Stomach (tissue), 9 donors: Measurements from ENCODE around the gene KCNG2. TPM values are rescaled to one million over a fixed set of nuclear protein-coding genes. Genes with fewer than 3 reads are reported as not detected.
A peak's percentile ranks its signal among the peaks of the same experiment; 100 is the strongest.
"Not testable (repeated sequence)": the region's sequence is repeated elsewhere in the genome, so short reads cannot be mapped to it uniquely, and the experiment has no call there.

Source experiments
- DNase-seq, 2 donors: peaks; one replicate each; pipeline versions ENCODE4 v3.0.0 to v3.0.0-alpha.2; 2013 to 2019
- H3K27ac ChIP-seq, 5 donors: fragments of 200-600 bp in 4 of 5; sonication (generic) in 4 of 5; one replicate each; pipeline ENCODE4 v1.5.1; 2013 to 2019; ENCODE audit warnings: mild to moderate bottlenecking in 1 of 5, moderate library complexity in 1 of 5
- H3K27me3 ChIP-seq, 3 donors: fragments of 200-600 bp; sonication (generic); one replicate each; pipeline ENCODE4 v1.5.1; 2017 to 2019; ENCODE audit warnings: mixed run types in 1 of 3
- H3K36me3 ChIP-seq, 4 donors: fragments of 200-600 bp; sonication (generic); 1 replicate in 3 of 4; 2 replicates in 1 of 4; pipeline ENCODE4 v1.5.1; 2016 to 2019
- H3K4me1 ChIP-seq, 4 donors: fragments of 200-600 bp; sonication (generic); one replicate each; pipeline ENCODE4 v1.5.1; 2016 to 2019
- H3K4me3 ChIP-seq, 4 donors: fragments of 200-600 bp; sonication (generic) in 3 of 4; one replicate each; pipeline ENCODE4 v1.5.1; 2016 to 2019; ENCODE audit warnings: mild to moderate bottlenecking in 1 of 4
- H3K9me3 ChIP-seq, 4 donors: fragments of 200-600 bp; sonication (generic); one replicate each; pipeline ENCODE4 v1.5.1; 2016 to 2019
- CTCF ChIP-seq, 7 experiments: fragments of 450-650 bp in 4 of 7; fragments of 200-600 bp in 3 of 7; sonication (generic) in 3 of 7; IDR thresholded peaks; one replicate each; pipeline ENCODE4 v1.5.1; 2016 to 2019; ENCODE audit warnings: antibody characterized with exemption in 7 of 7, control low read depth in 2 of 7, mild to moderate bottlenecking in 1 of 7
- EP300 ChIP-seq: sonication (generic); formaldehyde crosslinking; IDR thresholded peaks from one replicate; pipeline ENCODE4 v1.6.1; 2017; ENCODE audit warnings: antibody characterized with exemption
- POLR2A ChIP-seq, 4 donors: fragments of 450-650 bp; IDR thresholded peaks; one replicate each; pipeline ENCODE4 v1.6.1; 2016; ENCODE audit warnings: antibody characterized with exemption in 4 of 4, control low read depth in 2 of 4, mild to moderate bottlenecking in 1 of 4, moderate library complexity in 1 of 4
- POLR2AphosphoS5 ChIP-seq, 3 donors: sonication (generic); formaldehyde crosslinking; IDR thresholded peaks; one replicate each; pipeline ENCODE4 v1.6.1; 2016; ENCODE audit warnings: antibody characterized with exemption in 3 of 3
- WGBS, 5 donors: extraction: QIAGEN DNeasy Blood & Tissue Kit in 3 of 5; methylation state at CpG; one replicate each; pipeline versions ENCODE4 v1.1.5 to v1.1.7; 2013 to 2018; 5-methylcytosine and 5-hydroxymethylcytosine counted together
- intact Hi-C: fragments of 100-400 bp; cut with DNase I; formaldehyde crosslinking; loops from one replicate; pipeline ENCODE4 v1.15.1; 2023; ENCODE audit warnings: low total_unique reads
- polyA plus RNA-seq, 3 donors: library from polyadenylated mRNA; stranded (reverse); fragments of 200-250 nt; gene quantifications; one replicate each; pipeline ENCODE4 v1.2.3, GENCODE V29; 2013
- total RNA-seq, 5 donors: library from RNA; depleted of rRNA; stranded (reverse); fragments of >200 nt; gene quantifications; one replicate each; pipeline versions ENCODE4 v1.1.0 to v1.2.3, GENCODE V29; 2014 to 2016
- donor health status: healthy with polysubstance abuse.
- donor health status: Bipolar disorder and iron deficiency.
- donor health status: healthy.

KCNG2 gene
- total and polyA plus RNA-seq, 8 donors = 0.08 to 2.3 (median 0.92) TPM; not detected in 5

GRCh38 chr18:79861687-79862086 lies 63.9 kb downstream of the KCNG2 start:
- intact Hi-C loops = no loop called here
- 77 to 83% (median 80%) methylated on average over 2 of the region's 2 CpGs for WGBS, 5 donors
- no peak overlapping the region for H3K27ac ChIP-seq

GRCh38 chr18:79862562-79862961 lies 64.8 kb downstream of the KCNG2 start:
- DNase-seq = no peak
- Histone ChIP-seq H3K9me3 (peaks cover 4 to 13% (median 11%) of the 10 kb centered on the region in 4 donors), H3K36me3 (no peaks in the 10 kb centered on the region), H3K4me1 (peaks cover 0 to under 1% (median 0%) of the 10 kb centered on the region in 4 donors), H3K4me3 (no peak overlapping the region), H3K27ac (no peak overlapping the region), H3K27me3 (peaks cover 0 to 35% (median 0%) of the 10 kb centered on the region in 3 donors)
- WGBS, 5 donors = 94 to 95% (median 94%) methylated on average over 15 of the region's 15 CpGs
- intact Hi-C loops = no loop called here
- TF ChIP-seq CTCF (IDR thresholded peaks at IDR 0.05) (no peak), POLR2AphosphoS5 (IDR thresholded peaks at IDR 0.05) (no peak), POLR2A (IDR thresholded peaks at IDR 0.05) (no peak), EP300 (no peak)

More at GRCh38 chr18:79861687-79862086, 63.9 kb downstream of the KCNG2 start:
- Histone ChIP-seq H3K27me3 (peaks cover 0 to 41% (median 0%) of the 10 kb centered on the region in 3 donors), H3K4me1 (peaks cover 0 to 9% (median 4%) of the 10 kb centered on the region in 4 donors), H3K4me3 (no peak overlapping the region), H3K9me3 (peaks cover 4 to 13% (median 11%) of the 10 kb centered on the region in 4 donors), H3K36me3 (no peaks in the 10 kb centered on the region)
- TF ChIP-seq CTCF (IDR thresholded peaks at IDR 0.05) = no peak
- no peak for TF ChIP-seq POLR2A (IDR thresholded peaks at IDR 0.05)
- no peak for TF ChIP-seq EP300
- no peak for TF ChIP-seq POLR2AphosphoS5 (IDR thresholded peaks at IDR 0.05)
- no peak for DNase-seq

DNA sequence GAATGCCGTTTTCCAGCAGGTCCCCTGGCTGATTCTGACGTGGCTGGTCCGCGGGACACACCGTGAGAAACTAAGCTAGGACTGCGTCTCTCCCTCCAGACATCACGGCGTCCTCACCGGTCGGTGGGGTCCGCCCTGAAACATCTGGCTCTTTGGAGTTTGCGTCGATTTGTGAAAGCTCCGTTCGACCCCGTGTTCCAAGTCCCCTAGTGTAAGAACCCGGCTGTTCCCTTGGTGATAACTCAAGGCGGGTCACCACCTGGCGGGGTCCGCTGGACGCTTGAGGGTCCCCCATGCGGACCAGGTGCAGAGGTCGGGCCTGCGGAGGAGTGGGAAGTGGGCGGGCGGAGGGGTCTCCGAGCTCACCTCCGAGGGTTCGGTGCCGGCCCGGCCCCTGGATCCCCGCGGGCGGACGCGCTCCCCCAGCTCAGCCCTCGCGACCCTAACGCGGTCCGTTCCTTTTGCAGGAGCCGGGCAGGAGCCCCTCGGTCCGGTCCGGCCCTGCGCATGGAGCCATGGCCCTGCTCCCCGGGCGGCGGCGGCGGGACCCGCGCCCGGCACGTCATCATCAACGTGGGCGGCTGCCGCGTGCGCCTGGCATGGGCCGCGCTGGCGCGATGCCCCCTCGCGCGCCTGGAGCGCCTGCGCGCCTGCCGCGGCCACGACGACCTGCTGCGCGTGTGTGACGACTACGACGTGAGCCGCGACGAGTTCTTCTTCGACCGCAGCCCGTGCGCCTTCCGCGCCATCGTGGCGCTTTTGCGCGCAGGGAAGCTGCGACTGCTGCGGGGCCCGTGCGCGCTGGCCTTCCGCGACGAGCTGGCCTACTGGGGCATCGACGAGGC lies 65.6 kb downstream of the KCNG2 start:
- Histone ChIP-seq H3K36me3 (no peaks in the 10 kb centered on the region), H3K27ac (no peak overlapping the region), H3K4me3 (no peak overlapping the region), H3K4me1 (no peaks in the 10 kb centered on the region), H3K9me3 (peaks cover 4 to 17% (median 12%) of the 10 kb centered on the region in 4 donors), H3K27me3 (peaks cover 0 to 33% (median 0%) of the 10 kb centered on the region in 3 donors)
- WGBS, 5 donors = 60 to 77% (median 69%) methylated on average over 34 to 102 of the region's 102 CpGs
- no peak for TF ChIP-seq CTCF (IDR thresholded peaks at IDR 0.05)
- TF ChIP-seq POLR2A (IDR thresholded peaks at IDR 0.05) = no peak
- TF ChIP-seq EP300 = no peak
- TF ChIP-seq POLR2AphosphoS5 (IDR thresholded peaks at IDR 0.05) = no peak
- intact Hi-C loops = no loop called here
- peak in 1 of 2 donors; percentile 24 for DNase-seq

GRCh38 chr18:79864006-79864725 lies 66.4 kb downstream of the KCNG2 start:
- H3K4me3 ChIP-seq = no peak overlapping the region
- peak in 1 of 2 donors; percentile 2 for DNase-seq
- intact Hi-C loops = no loop called here
- 72 to 84% (median 75%) methylated on average over 48 to 74 of the region's 74 CpGs for WGBS, 5 donors
- H3K27ac ChIP-seq = no peak overlapping the region
- peaks cover 4 to 20% (median 12%) of the 10 kb centered on the region in 4 donors for H3K9me3 ChIP-seq
- peaks cover 0 to 33% (median 0%) of the 10 kb centered on the region in 3 donors for H3K27me3 ChIP-seq
- H3K36me3 ChIP-seq = no peaks in the 10 kb centered on the region
- H3K4me1 ChIP-seq = no peaks in the 10 kb centered on the region
- TF ChIP-seq EP300 = no peak
- no peak for TF ChIP-seq POLR2AphosphoS5 (IDR thresholded peaks at IDR 0.05)
- TF ChIP-seq POLR2A (IDR thresholded peaks at IDR 0.05) = no peak
- TF ChIP-seq CTCF (IDR thresholded peaks at IDR 0.05) = no peak

GRCh38 chr18:79864955-79865354 lies 67.2 kb downstream of the KCNG2 start:
- H3K36me3 ChIP-seq, H3K4me1 ChIP-seq, H3K27ac ChIP-seq, H3K4me3 ChIP-seq, intact Hi-C loops: not testable (repeated sequence)
- peak in 1 of 2 donors; percentile 20 for DNase-seq
- Histone ChIP-seq H3K27me3 (peaks cover 0 to 33% (median 0%) of the 10 kb centered on the region in 3 donors), H3K9me3 (peaks cover 4 to 20% (median 12%) of the 10 kb centered on the region in 4 donors)
- WGBS, 5 donors = 81 to 96% (median 85%) methylated on average over 4 of the region's 4 CpGs

DNA sequence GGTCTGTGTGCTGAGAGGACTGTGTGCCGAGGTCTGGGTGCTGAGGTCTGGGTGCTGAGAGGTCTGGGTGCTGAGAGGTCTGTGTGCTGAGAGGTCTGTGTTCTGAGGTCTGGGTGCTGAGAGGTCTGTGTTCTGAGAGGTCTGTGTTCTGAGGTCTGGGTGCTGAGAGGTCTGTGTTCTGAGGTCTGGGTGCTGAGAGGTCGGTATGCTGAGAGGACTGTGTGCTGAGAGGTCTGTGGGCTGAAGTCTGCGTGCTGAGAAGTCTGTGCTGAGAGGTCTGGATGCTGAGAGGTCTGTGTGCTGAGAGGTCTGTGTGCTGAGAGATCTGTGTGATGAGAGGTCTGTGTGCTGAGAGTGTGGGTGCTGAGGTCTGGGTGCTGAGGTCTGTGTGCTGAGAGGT lies 68.2 kb downstream of the KCNG2 start:
- H3K4me3 ChIP-seq, H3K36me3 ChIP-seq, H3K4me1 ChIP-seq, DNase-seq, H3K27ac ChIP-seq, intact Hi-C loops: not testable (repeated sequence)
- H3K27me3 ChIP-seq = peaks cover 0 to 33% (median 0%) of the 10 kb centered on the region in 3 donors
- WGBS, 5 donors = 58 to 70% (median 68%) methylated on average over 2 to 3 of the region's 3 CpGs
- peaks cover 4 to 20% (median 12%) of the 10 kb centered on the region in 4 donors for H3K9me3 ChIP-seq
